Raji (cell line): ENCODE data around the gene HMCN2.

Source experiments
- POLR2A ChIP-seq: IDR thresholded peaks from 2 replicates; pipeline ENCODE4 v1.6.1; 2011; ENCODE audit warnings: low read depth, low read length, control low read depth; ENCODE audit not compliant: insufficient read depth

HMCN2 gene

GRCh38 chr9:130445268-130445983, 179.9 kb downstream of the HMCN2 start:
- no peak for TF ChIP-seq POLR2A

- no peak for TF ChIP-seq POLR2A
These were observed 180.7 kb downstream of the HMCN2 start for GRCh38 chr9:130446101-130446861.

- TF ChIP-seq POLR2A = no peak
These were observed 181.7 kb downstream of the HMCN2 start for GRCh38 chr9:130447193-130447816.

- no peak for TF ChIP-seq POLR2A
These were observed 182.6 kb downstream of the HMCN2 start for GRCh38 chr9:130448035-130448624.

GRCh38 chr9:130448771-130449603, 183.4 kb downstream of the HMCN2 start:
- no peak for TF ChIP-seq POLR2A

- TF ChIP-seq POLR2A = no peak
These were observed 184.9 kb downstream of the HMCN2 start for GRCh38 chr9:130450344-130451003.

GRCh38 chr9:130451004-130451390, 185.4 kb downstream of the HMCN2 start:
- no peak for TF ChIP-seq POLR2A

GRCh38 chr9:130451509-130452388, 186.2 kb downstream of the HMCN2 start:
- TF ChIP-seq POLR2A = no peak

- TF ChIP-seq POLR2A = no peak
These were observed 187.3 kb downstream of the HMCN2 start for GRCh38 chr9:130452835-130453234.

- no peak for TF ChIP-seq POLR2A
These were observed 187.9 kb downstream of the HMCN2 start for GRCh38 chr9:130453487-130453886.

GRCh38 chr9:130454096-130454811, 188.7 kb downstream of the HMCN2 start:
- no peak for TF ChIP-seq POLR2A

- TF ChIP-seq POLR2A = no peak
These were observed 189.3 kb downstream of the HMCN2 start for GRCh38 chr9:130454812-130455325.
